Stimulated activated CD4-positive, alpha-beta T cell treated with anti-CD3 and anti-CD28 coated beads, Interleukin-4, amount 100 ng/mL, for 48 hours (primary cell): ENCODE results near the gene IRAK3.
"Not testable (repeated sequence)": the region's sequence is repeated elsewhere in the genome, so short reads cannot be mapped to it uniquely, and the experiment has no call there.

ENCODE experiments used
- DNase-seq, 2 donors: peaks; one replicate each; pipeline ENCODE4 v3.0.0-alpha.2; 2020; ENCODE audit warnings: low read depth in 2 of 2

IRAK3 gene

DNA sequence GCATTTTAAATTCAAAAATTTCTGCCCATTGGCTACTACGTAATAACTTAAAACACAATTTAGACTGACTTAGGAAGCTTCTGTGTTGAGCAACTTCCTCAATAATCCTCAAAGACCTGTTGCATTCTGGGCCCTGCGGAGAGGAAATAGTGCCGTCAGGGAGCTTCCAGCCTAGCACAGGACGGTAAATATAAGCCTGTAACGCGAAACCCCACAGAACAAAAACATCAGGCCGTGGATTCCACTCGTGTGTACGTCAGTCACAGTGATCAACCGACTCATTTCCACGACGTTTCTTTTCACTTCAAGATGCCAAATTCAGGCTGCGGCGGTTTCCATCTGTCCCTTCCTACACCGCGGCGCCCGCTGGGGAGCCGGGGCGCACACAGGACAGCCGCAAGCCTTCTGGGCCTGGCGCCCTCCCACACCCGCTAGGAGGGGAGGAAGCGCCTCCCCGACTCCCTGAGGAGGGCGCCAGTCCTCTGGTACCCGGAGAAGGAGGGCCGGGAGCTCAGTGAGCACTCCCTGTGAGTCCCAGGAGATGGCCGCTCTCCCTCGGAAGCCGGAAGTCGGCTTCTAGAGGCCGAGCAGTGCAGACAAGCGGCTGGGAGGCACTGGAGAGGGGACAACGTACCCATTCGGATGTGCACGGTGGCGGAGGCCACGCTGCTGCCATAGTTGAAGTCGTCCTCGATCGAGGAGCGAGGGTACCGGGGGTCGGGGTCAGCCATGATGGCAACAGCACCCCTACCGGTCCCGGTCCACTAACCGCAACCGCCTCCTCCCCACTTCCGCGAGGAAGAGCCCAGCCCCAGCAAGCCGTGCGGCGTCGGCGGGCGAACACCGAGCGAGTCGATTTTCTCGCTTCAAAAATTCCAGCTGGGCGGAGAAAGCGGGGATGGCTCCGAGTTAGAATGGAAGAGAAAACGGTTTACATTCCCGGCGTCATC lies 19.5 kb upstream of the IRAK3 start, which contains the start of gene TMBIM4:
TMBIM4 (minus strand) TSS at position 776 of the 950 bp plus-strand sequence; CDS start at position 731, 45 bp downstream.
- DNase-seq: peak; percentile 76 to 86

DNA sequence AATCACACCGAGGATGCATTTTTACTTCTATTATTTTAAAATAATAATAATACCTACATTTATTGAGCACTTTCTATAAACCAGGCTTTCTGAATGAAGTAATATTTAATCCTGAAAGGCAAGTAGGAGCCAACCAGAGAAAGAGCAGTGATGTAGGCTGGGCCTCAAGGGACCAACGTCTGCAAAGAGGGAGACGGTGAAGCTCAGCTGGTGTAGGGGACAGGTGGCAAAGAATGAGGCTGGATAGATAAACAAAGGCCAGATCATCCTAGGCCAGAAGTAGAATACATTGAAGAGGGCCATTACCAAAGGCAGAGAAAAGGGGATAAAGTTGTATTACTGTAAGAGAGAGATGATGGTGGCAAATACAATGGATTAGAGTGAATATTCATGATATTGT lies 18.4 kb upstream of the IRAK3 start:
- no peak for DNase-seq

DNA sequence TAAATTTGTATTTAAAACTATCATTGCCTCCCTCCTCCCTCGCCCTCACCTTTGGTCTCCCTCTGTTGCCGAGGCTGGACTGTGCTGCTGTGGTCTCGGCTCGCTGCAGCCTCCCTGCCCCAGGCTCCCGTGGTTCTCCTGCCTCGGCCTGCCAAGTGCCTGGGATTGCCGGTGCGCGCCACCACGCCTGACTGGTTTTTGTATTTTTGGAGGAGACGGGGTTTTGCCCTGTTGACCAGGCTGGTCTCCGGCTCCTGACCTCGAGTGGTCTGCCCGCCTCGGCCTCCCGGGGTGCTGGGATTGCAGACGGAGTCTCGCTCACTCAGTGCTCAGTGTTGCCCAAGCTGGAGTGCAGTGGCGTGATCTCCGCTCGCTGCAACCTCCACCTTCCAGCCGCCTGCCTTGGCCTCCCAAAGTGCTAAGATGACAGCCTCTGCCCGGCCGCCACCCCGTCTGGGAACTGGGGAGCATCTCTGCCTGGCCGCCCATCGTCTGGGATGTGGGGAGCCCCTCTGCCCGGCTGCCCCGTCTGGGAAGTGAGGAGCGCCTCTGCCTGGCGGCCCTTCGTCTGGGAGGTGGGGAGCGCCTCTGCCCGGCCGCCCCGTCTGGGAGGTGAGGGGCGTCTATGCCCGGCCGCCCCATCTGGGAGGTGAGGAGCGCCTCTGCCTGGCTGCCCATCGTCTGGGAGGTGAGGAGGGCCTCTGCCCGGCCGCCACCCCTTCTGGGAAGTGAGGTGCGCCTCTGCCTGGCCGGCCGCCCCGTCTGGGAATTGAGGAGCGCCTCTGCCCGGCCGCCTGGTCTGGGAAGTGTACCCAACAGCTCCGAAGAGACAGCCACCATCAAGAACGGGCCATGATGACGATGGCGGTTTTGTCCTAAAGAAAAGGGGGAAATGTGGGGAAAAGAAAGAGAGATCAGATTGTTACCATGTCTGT lies 14.4 kb upstream of the IRAK3 start:
- DNase-seq: not testable (repeated sequence)

DNA sequence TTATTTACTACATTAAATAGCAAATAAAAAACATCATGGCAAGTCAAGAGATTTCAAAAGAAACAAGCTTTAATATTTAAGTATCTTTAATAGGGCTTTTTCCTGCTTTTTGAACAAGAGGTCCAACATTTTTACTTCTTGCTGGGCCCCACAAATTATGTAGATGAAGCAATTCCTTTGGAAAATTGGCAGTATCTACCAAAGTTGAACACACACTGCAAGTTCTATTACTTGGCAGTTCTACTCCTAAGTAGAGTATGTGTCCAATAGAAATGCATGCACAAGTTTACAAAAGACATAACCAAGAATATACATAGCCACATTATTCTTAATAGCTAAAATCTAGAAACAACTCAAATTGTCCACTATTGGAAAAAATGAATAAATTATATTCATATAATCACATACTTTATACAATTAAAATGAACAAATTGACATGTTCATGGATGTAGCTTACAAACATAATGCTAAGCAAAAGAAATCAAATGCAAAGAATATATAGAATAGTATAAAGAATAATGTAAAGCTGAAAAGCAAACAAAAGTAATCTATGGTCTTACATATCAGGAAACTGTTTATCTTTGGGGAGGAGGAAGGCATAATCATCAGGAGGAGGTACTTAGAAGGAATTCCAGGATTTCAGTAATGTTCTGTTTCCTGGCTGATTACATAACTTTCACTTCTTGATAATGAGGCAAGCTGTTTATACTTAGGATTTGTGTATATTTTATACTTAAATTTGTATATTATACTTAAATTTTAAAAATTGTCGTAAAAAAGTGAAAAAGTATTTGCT lies 12.7 kb upstream of the IRAK3 start:
- no peak for DNase-seq

DNA sequence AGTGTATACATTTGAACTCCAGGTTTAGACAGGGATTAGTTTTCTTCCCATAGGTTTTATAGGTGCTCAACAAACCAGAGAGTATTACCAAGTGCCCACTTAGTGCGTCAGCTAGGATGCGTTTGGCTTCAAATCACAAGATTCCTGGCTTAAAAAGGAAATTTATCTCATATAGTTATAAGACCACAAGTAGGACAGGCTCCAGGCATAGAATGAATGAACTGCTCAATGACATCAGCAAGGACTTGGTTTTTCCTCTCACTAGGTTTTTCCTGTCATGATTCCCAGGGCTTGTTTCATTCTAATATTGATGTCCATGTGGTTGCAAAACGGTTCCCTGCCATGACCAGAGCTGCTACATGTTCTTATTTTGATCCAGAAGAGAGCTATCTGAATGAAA lies 6.1 kb upstream of the IRAK3 start:
- no peak for DNase-seq

DNA sequence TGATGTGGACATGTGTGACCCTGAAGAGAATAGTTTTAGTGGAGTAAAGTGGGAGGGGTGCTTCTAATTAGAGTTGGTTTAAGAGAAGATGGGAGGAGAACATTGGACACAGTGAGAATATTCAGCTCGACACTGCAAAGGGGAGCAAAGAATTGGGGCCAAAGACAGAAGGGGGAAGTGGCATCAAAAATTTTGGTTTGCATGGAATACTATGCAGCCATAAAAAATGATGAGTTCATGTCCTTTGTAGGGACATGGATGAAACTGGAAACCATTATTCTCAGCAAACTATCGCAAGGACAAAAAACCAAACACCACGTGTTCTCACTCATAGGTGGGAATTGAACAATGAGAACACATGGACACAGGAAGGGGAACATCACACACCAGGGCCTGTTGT lies 4.2 kb upstream of the IRAK3 start:
- DNase-seq: not testable (repeated sequence)

DNA sequence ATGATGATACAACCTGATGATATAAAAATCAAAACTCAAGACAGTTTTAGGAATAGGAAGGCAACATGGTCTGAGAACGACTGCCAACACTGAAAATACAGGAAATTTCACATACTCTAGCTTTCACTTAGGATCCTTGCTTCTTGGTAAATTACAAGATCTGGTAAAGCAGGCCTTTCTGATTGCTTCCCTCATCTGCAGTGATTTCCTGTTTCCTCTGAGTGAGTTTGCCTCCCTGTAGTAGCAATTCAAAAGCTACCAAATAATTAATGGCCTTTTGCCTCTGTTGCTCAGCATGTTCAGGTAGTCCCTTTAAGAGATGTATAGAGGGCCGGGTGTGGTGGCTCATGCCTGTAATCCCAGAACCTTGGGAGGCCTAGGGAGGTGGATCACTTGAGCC lies 2.0 kb upstream of the IRAK3 start:
- DNase-seq: no peak

DNA sequence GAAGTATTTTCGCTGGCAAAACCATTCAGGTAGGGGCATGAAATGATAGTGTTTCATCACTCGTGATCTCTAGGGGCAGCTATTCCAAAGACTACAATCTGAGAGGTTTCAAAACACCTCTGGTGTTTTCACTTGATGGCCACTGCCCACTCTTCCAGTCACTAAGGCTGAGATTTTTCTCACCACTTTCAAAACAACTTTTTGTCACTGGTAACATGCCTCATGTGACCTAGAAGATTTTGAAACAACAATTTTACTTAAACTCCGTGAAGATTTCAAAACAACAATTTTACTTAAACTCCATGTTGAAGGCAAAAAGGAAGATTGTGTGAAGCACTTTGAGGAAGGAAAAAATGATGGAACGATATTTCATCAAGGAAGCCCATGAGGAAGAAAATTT lies 1.2 kb upstream of the IRAK3 start:
- no peak for DNase-seq

DNA sequence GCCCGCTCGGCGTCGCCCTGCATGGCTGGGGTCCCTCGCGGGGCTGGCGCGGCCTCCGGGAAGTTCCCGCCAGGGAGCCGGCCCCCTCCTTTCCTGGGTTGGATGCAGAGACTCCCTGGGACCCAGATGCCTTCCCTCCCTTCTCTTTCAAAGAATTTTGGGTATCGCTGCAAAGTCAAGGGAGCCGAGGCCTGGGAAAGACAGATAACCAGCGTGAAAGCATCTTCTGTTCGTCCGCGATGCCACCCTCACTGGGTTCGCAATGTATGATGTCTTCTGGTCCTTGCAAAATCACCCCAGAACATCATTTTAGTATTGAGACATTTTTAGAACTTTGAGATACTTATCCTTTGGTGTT lies 451 bp downstream of the IRAK3 start:
- no peak for DNase-seq

DNA sequence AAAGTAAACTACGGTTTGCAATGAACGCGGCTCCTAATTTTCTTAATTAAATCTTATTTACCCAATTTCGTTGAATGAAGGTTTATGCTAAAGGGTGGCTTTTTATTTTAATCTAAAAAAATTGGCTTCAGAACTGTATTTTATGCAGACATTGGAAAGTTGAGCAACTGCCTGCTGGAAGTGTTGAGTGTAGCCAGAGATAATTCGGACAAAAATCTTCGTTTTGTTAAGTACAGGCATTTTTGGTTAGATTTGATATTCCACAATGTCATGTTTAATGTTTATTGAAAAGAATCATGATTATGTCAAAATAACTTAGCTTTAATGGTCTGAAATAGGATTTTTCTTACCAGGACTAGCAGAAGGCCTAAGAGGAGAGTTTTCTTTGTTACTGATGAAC lies 875 bp downstream of the IRAK3 start:
- no peak for DNase-seq

DNA sequence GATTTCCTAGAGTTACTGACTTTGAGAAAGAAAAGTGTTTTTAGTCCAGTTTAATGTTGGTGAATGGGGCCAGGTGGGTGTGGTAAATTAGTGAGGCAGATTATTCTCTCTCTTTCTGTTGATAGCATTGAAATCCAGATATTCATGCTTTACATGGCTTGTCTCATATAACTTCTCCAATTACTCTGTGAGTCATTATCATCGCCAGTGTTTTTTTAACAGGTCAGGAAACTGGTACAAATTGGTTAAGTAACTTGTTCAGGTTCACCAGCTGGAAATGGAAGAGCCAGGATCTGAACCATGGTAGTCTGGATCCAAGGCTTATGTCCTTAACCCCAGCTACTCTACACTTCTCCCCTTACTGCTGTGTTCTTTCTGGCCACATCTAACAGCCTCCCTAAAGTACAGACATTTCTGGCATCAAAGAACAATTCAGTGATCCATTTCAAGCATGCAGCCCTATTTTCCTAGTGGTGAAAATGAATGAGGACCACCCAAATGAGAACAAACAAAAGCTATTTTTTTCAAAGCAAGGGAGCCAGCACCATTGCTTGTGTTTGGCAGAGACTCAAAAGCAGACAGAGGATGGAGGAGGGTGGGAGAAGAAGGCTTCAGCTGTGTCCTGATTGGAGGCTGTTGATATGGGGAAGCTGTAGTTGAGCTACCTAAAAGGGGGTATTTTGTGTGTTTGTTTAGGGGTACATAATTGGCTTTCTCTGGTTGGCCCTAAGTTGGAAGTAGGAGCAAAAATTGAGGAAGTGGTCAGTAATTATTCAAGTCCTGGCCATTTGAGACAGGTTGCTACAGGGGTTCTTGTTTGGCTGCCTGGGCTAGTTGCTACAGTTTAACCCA lies 1.7 kb downstream of the IRAK3 start:
- no peak for DNase-seq

DNA sequence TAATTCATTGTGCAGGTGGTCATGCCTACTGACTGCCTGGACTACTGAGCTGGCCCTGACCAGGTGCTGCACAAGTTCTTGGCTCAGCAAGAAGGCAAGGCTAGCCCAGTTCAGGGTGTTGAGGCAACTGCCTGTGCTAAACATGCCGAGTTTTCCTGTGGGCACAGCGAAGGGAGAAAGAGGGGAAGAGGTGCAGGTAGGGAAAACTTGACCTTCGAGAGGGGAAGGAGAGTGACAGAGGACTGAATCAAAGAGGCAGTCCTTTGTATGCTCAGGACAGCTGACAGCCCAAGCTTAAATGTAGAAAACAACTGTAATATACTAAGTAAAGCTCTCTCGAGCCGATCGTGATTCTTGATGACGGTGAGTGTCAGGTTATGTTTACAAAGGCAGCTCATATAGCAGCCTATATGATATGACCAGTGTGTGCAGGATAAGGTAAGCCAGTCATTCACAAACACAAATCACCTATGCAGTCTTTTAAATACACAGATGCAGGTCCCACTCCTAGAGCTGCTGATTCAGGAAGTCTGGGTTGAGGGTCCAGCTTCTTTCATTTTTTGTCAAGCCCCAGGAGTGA lies 2.6 kb downstream of the IRAK3 start:
- DNase-seq: no peak

DNA sequence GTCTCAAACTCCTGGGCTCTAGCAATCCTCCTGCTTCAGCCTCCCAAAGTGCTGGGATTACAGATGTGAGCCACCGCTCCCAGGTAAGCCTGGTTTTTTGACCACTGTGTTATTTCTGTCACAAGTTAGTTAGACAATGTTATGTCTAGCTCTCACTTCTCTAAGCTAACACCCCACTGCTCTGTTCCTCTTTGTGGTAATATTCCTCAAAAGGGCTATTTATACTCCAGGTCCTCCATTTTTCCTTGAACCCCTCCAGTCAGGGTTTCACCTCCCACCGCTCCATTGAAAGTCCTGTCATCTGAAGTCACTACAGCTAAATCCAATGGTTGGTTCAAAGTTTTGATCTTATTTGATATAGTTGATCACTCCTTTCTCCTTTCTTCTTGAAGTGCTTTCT lies 5.1 kb downstream of the IRAK3 start:
- DNase-seq: no peak

DNA sequence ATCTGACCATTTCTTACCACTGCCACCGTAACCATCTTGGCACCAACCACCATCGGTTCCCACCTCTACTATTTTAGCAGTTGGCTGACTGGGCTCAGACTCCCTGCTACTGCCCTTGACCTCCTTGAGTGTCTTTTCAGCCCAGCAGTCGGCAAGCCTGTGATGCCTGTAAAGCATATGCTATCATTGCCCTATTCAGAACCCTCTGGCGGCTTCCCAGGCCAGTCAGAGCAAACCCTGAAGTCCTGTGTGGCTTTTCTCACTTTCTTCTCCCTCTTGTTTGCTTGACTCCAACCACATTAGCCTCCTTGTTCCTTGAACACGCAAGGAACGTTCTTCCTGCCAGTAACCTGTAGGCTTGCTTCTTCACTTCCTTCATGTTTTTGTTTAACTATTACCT lies 6.2 kb downstream of the IRAK3 start:
- no peak for DNase-seq

DNA sequence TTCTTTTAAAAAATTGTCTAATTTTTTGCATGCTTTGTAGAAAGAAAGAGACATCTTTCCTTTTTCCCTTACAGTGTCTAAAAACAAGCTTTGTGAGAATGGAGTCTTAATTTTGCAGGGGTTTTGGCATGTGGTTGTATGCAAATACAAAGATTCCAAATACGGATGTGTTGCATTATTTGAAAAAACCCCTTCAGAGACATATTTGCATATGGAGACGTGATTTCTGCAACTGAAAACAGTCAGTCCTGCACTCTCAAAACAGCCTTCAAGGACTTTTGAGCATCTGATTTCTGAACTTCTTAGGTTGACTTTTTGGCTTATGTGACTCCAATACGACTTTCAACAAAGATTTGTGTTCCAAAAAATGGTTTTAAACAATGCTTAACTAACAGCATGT lies 7.8 kb downstream of the IRAK3 start:
- DNase-seq: no peak

DNA sequence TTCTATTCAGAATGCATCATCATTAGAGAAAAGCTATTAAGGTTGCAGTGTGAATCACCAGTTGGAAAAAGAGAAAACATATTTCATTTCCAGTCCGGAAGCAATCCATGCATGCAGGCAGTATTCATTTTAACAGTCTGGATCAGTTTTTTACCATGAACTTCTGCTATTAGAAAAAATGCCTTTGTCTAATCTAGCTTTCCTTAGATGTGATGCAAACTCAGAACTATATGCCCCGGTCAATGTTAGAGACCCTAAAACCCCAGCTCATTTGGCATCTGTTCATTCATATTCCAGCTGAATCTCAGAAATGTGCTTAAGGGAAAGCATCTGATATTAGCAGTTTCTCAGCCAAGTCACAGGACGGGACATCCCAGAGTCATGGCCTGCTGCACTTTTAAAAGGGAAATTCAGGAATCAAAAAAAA lies 8.5 kb downstream of the IRAK3 start:
- no peak for DNase-seq

DNA sequence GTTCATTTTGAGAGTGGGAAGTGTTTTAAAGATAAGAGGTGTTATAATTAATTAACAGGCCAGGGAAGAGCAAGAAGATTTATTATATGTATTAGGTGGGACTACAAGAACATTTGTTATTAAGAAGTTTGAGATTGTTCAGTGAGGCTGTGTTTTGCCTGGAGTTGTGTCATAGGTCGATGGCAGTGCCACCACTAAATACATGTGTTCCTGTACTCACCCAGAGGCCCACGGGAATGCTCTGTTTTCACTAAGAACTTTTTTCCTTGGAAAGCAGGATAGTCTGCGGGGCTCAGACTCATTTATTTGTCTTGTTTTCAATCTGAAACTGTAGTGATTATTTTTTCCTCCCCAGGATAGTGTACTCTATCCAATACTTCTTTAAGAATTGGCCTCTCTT lies 10.1 kb downstream of the IRAK3 start:
- DNase-seq: no peak

DNA sequence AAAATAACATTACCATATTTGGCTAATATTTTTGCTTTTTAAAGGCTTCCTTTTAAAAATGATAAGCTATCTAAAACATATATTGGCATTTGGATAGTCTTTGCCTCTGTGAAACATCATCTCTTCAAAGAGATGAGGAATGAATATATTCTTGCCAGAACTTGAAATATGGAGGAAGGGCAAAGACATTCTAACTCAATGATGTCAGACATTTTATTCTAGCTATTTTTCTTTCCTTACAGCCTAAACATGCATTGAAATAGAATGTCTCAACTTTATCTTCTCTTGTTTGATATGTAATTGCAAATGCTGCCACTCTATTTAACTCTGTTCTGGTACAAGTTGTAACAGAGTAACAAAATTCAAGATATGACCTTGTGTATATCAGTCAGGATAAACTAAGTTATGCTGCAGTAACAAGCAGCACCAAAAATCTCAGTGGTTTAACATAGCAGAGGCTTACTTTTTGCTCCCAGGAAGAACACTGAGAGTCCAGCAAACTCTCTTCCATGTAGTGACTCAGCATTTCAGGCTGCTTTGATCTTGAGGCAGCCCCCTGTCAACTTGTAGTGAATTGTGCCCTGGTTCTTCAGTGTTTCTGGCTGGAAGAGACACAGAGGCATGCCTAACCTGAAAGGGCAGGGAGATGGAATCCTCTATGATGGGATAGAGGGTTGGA lies 11.0 kb downstream of the IRAK3 start:
- no peak for DNase-seq

DNA sequence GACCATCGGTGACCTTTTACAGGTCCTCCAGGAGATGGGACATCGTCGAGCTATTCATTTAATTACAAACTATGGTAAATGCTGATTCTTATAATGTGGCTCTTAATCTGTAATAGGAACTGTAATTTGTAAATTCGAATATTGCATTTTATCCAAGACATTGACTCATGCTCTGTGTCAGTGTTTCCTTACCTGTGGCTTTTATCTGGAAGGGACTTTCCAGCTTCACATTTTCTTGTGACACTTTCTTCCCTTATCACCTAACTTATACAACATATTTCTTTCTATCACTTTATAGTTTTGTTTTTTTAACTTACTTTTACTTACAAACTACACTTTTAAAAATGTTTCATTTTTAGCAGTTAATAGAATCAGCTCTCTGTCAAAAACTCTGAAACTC lies 14.8 kb downstream of the IRAK3 start:
- no peak for DNase-seq

DNA sequence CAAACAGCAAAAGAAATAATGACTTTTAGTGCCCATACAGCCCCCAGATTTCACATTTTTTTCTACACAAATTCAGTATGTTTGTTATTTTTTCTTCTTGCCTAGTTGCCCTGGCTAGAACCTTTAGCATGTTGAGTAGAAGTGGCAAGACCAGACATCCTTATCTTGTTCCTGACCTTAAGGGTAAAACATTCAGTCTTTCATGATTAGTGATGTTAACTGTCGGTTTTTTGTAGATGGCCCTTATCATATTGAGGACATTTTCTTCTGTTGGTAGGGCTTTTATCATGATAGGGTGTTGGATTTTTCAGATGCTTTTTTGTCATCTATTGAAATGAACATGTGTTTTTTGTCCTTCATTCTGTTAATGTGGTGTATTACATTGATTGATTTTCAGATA lies 17.1 kb downstream of the IRAK3 start:
- no peak for DNase-seq
